Measurements from ENCODE around the gene THADA.

Gene THADA

GRCh38 chr2:43473767-43474166 lies 122.1 kb downstream of the THADA start:
- CTCF ChIA-PET = no interaction called here
- DNase-seq (ENCODE audit: extremely low spot score) = no peak
- POLR2A ChIA-PET = no interaction called here
- TF ChIP-seq SP1 (IDR thresholded peaks at IDR 0.05) (no peak), SUZ12 (IDR thresholded peaks at IDR 0.05) (no peak), ELF4 (IDR thresholded peaks at IDR 0.05) (no peak), FOXM1 (IDR thresholded peaks at IDR 0.05; ENCODE audit: borderline replicate concordance) (no peak), TARDBP (IDR thresholded peaks at IDR 0.05) (no peak), FOXA1 (IDR thresholded peaks at IDR 0.05) (no peak), PKNOX1 (IDR thresholded peaks at IDR 0.05) (no peak), HDGF (IDR thresholded peaks at IDR 0.05; ENCODE audit: borderline replicate concordance) (no peak), ZNF384 (IDR thresholded peaks at IDR 0.05) (no peak), FOXK2 (IDR thresholded peaks at IDR 0.05) (no peak), ARNT (IDR thresholded peaks at IDR 0.05) (no peak), LEF1 (IDR thresholded peaks at IDR 0.05; ENCODE audit: borderline replicate concordance) (no peak), NFRKB (IDR thresholded peaks at IDR 0.05) (no peak), L3MBTL2 (conservative IDR thresholded peaks at IDR 0.05) (no peak), CTBP1 (IDR thresholded peaks at IDR 0.05; ENCODE audit: borderline replicate concordance) (no peak), BHLHE40 (IDR thresholded peaks at IDR 0.05; ENCODE audit: borderline replicate concordance) (no peak)

- DNase-seq (ENCODE audit: extremely low spot score) = no peak
- ChIA-PET POLR2A (no interaction called here), CTCF (no interaction called here)
- TF ChIP-seq L3MBTL2 (conservative IDR thresholded peaks at IDR 0.05) (no peak), ARNT (IDR thresholded peaks at IDR 0.05) (no peak), ZNF384 (IDR thresholded peaks at IDR 0.05) (no peak), TARDBP (IDR thresholded peaks at IDR 0.05) (no peak), HDGF (IDR thresholded peaks at IDR 0.05; ENCODE audit: borderline replicate concordance) (no peak), FOXM1 (IDR thresholded peaks at IDR 0.05; ENCODE audit: borderline replicate concordance) (no peak), CTBP1 (IDR thresholded peaks at IDR 0.05; ENCODE audit: borderline replicate concordance) (no peak), ELF4 (IDR thresholded peaks at IDR 0.05) (no peak)
These were observed 123.2 kb downstream of the THADA start for GRCh38 chr2:43472527-43473194.

- no peak for DNase-seq (ENCODE audit: extremely low spot score)
- TF ChIP-seq PKNOX1 (IDR thresholded peaks at IDR 0.05) = no peak
- no peak for TF ChIP-seq FOXM1 (IDR thresholded peaks at IDR 0.05; ENCODE audit: borderline replicate concordance)
- TF ChIP-seq HDGF (IDR thresholded peaks at IDR 0.05; ENCODE audit: borderline replicate concordance) = no peak
- ChIA-PET POLR2A (no interaction called here), CTCF (no interaction called here)
These were observed 126.1 kb downstream of the THADA start for GRCh38 chr2:43469713-43470112.

- TF ChIP-seq L3MBTL2 (conservative IDR thresholded peaks at IDR 0.05) (no peak), ARNT (IDR thresholded peaks at IDR 0.05) (no peak)
- DNase-seq (ENCODE audit: extremely low spot score) = no peak
- CTCF ChIA-PET = no interaction called here
- POLR2A ChIA-PET = no interaction called here
These were observed 126.7 kb downstream of the THADA start for GRCh38 chr2:43469094-43469493.

- DNase-seq (ENCODE audit: extremely low spot score) = no peak
- TF ChIP-seq SUZ12 (IDR thresholded peaks at IDR 0.05) (no peak), ARNT (IDR thresholded peaks at IDR 0.05) (no peak), HDGF (IDR thresholded peaks at IDR 0.05; ENCODE audit: borderline replicate concordance) (no peak), SP1 (IDR thresholded peaks at IDR 0.05) (no peak), L3MBTL2 (conservative IDR thresholded peaks at IDR 0.05) (no peak), PKNOX1 (IDR thresholded peaks at IDR 0.05) (no peak), CTBP1 (IDR thresholded peaks at IDR 0.05; ENCODE audit: borderline replicate concordance) (no peak), FOXA1 (IDR thresholded peaks at IDR 0.05) (no peak), FOXM1 (IDR thresholded peaks at IDR 0.05; ENCODE audit: borderline replicate concordance) (no peak), ZNF384 (IDR thresholded peaks at IDR 0.05) (no peak), LEF1 (IDR thresholded peaks at IDR 0.05; ENCODE audit: borderline replicate concordance) (no peak)
- CTCF ChIA-PET = no interaction called here
- POLR2A ChIA-PET = no interaction called here
These were observed 127.9 kb downstream of the THADA start for GRCh38 chr2:43467891-43468290.

- POLR2A ChIA-PET = no interaction called here
- CTCF ChIA-PET = no interaction called here
- TF ChIP-seq ELF4 (IDR thresholded peaks at IDR 0.05) (no peak), PKNOX1 (IDR thresholded peaks at IDR 0.05) (no peak), FOXA1 (IDR thresholded peaks at IDR 0.05) (no peak), ZNF384 (IDR thresholded peaks at IDR 0.05) (no peak), ARNT (IDR thresholded peaks at IDR 0.05) (no peak), L3MBTL2 (conservative IDR thresholded peaks at IDR 0.05) (no peak), BHLHE40 (IDR thresholded peaks at IDR 0.05; ENCODE audit: borderline replicate concordance) (no peak), SUZ12 (IDR thresholded peaks at IDR 0.05) (no peak), FOXM1 (IDR thresholded peaks at IDR 0.05; ENCODE audit: borderline replicate concordance) (no peak), NFRKB (IDR thresholded peaks at IDR 0.05) (no peak), SP1 (IDR thresholded peaks at IDR 0.05) (no peak), CTBP1 (IDR thresholded peaks at IDR 0.05; ENCODE audit: borderline replicate concordance) (no peak), HDGF (IDR thresholded peaks at IDR 0.05; ENCODE audit: borderline replicate concordance) (no peak), FOXK2 (IDR thresholded peaks at IDR 0.05) (no peak)
- no peak for DNase-seq (ENCODE audit: extremely low spot score)
These were observed 130.6 kb downstream of the THADA start for GRCh38 chr2:43465234-43465633.
